Stimulated activated naive CD4-positive, alpha-beta T cell (primary cell): ENCODE results near the gene NTF4.
"Not testable (repeated sequence)": the region's sequence is repeated elsewhere in the genome, so short reads cannot be mapped to it uniquely, and the experiment has no call there.

Experiments
- DNase-seq, 6 experiments: peaks; one replicate each; lab custom pipeline; 2025; lab: John Stamatoyannopoulos, UW

The NTF4 gene

DNA sequence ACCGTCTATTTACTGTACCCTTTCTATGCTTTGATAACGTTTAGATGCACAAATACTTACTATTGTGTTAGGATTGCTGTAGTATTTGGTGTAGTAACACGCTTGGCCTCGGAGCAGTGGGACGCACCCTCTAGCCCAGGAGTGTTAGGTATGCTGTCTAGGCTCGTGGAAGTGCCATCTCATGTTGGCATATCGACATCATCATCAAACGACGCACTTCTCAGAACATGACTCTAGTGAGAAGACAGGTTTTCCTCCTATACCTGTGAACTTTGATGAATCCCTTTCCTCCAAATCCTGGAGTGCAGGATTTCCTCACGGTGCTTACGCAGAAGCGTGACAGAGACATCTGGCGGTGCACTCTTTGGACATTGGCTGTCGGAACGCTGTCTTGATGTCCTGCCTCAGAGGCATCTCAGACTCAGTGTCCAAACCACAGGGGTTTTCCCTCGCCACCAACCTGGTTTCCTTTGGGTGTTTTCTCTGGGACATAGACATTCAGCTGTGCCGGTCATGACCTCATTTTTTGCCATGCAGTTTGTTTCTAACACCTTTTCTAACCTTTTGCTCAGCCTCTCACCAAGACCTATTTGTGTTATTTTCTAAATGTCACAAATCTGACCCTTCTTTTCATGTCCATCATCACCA lies 26.9 kb upstream of the NTF4 start:
- DNase-seq, result no peak

DNA sequence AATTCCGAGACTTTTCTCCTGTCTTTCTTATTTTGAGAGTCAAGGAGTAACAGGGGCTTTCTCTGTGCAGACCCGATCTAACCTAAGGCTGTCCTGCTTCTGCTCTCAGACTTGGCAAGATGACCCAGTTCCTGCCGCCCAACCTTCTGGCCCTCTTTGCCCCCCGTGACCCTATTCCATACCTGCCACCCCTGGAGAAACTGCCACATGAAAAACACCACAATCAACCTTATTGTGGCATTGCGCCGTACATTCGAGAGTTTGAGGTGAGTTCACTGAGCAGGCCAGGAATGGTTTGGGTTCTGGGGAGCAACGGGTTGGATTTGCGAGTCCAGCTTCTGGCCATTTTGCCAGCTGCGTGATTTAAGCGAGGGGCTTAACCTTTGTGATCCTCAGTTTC lies 21.7 kb upstream of the NTF4 start:
- DNase-seq, result no peak

DNA sequence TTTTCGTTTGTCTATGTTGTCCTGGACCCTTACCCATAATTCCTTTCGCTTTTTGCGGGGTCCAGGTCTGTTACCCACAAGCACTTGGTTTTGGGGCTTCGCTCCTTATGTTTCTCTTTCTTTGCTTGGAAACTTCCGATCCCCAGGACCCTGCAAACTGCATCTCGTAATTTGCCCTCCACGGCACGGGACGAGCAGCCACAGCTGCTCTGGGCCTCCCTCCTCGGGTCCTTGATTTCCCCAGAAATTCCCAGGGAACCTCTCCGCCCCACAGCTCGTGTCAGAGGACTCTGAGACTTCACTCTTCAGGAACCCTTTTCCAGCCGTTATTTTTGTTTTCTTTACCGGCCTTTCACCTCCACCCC lies 21.2 kb upstream of the NTF4 start:
- DNase-seq, result no peak

DNA sequence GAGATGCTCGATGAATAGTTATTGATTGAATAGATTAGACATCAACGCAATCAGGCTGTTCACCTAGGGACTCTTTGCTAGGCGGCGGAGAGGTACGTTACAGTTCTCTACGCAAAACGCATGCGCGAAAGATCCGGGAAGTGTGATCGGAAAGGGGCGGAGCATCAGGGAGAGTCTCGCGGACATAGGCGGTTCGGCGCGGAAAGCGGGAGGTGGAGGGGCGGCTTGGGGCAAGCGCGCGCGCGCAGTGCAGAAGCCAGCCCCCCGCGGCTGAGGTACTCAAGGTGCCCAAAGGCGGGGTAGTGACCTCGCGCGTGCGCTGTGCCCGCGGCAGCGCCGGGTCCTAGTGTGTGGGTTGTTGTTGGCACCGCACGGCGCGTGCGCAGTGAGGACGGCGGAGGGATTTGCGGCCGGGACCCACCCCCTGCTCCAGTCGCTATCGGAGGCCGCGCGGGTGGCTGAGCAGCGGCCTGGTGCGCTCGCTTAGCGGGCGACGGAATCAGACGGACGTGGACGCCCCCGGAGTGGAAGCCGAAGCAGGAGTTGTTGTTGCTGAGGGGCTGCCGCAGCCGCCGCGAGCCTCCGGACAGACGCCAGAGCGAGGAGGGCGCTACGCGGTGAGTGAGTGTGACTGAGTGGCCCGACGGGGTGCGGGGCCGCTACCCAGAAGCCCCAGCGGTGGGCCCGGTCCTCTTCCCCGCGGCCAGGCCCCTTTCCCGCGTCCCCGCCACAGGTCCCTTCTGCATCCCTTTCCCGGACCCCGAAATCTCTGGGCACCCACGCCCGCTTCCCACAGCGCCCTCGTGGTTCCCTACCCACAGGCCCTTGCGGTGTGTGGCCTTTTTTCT lies 20.6 kb upstream of the NTF4 start, which contains the start of gene SNRNP70:
TSS of gene SNRNP70 (plus strand) at position 432 of the 848 bp plus-strand sequence. CDS start 964 bp downstream, outside the sequence.
- peak; percentile 98 to 99 (median 99) for DNase-seq

DNA sequence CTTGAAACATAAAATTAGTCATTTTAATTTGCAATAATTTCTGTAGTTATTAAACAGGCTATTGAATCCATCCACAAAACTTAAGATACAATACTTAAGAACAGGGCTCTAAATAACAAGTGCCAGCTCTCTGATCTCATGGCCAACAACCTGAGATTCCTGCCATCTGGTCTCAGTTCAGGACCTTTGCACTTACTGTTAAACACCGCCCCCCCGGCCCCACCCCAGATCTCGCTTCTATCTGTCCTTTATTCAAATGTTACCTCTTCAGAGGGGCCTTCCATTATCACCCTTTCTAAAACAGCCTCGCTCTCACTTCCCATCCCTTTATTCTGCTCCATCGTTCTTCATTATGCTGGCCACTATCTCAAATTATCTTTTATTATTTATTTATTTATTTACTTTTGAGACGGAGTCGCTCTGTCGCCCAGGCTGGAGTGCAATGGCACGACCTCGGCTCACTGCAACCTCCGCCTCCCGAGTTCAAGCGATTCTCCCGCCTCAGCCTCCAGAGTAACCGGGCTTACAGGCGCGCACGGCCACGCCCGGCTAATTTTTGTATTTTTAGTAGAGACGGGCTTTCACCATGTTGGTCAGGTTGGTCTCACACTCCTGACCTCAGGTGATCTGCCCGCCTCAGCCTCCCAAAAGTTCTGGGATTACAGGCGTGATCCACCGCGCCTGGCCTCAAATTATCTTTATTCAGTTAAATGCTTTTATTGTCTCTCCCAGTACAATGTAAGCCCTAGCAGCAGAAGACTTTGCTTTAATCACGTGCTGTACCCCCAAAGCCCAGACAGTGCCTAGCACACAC lies 19.8 kb upstream of the NTF4 start:
- DNase-seq, result no peak

DNA sequence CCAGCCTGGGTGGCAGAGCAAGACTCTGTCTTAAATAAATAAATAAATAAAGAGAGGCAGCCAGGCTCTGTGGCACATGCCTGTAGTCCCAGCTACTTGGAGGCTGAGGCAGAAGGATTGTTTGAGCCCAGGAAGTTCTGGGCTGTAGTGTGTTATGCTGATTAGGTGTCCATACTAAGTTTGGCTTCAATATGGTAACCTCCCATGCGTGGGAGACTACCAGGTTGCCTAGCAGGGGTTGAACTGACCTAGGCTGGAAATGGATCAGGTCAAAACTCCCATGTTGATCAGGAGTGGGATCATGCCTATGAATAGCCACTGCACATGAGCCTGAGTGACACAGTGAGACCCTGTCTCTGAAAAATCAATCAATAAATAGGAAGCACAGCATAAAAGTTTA lies 16.7 kb upstream of the NTF4 start:
- no peak for DNase-seq

DNA sequence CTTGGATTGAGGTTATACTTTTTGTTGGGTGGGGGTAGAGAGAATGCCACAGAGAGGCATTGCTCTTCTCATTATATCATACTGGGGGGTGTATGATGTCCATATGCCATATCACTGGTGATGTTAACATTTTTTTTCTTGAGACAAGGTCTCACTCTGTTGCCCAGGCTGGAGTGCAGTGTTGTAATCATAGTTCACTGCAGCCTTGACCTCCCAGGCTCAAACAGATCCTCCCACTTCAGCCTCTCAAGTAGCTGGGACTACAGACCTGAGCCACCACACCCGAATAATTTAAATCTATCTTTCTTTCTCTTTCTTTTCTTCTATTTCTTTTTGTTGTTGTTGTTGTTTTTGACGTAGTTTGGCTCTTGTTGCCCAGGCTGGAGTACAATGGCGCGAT lies 15.8 kb upstream of the NTF4 start:
- DNase-seq, result no peak

DNA sequence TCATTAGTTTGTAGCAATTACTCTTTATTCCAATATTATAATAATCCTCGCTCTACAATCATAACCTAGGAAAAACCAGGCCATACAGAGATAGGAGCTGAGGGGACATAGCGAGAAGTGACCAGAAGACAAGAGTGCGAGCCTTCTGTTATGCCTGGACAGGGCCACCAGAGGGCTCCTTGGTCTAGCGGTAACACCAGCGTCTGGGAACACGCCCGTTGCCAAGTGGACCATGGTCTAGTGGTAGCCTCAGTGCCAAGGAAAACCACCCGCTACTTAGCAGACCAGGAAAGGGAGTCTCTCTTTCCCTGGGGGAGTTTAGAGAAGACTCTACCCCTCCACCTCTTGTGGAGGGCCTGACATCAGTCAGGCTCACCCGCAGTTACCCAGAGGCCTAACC lies 10.3 kb upstream of the NTF4 start:
- not testable (repeated sequence) for DNase-seq

DNA sequence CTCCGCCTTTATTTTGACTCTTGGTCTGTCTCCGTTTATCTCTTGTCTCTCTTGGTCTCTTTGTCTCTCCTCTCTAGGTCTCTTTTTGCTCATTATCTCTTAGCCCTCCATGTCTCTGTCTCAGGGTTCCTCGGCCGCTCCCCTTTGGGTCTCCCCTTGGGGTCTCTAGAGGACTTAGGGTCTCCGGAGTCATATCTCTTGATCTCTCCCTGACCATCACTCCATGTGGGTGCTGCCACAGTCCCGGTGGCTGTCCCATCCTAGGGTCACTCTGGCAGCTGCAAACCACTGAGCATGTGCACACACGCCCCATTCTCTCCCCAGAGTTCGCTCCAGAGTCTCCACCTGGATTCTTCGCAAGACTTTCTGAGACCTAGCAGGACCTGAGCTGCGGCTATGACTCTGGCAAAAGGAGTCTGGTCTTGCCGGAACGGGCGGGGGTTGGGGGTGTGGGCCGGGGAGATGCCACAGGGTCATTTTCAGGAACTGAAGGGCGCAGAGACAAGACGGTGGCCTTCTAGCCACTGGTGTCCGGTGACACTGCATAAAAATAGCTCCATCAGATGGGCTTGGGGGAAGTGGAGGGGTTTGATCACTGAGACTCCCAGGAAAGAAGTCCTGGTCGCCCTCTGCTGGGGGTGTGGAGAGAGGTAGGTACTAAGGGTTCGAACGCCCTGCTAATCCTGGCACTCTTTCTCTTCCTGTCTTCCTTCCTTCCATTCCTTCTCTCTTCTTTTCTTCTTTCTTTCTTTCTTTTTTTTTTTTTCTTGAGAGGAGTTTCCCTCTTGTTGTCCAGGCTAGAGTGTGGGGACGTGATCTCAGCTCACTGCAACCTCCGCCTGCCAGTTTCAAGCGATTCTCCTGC lies 9.1 kb upstream of the NTF4 start:
- no peak for DNase-seq

DNA sequence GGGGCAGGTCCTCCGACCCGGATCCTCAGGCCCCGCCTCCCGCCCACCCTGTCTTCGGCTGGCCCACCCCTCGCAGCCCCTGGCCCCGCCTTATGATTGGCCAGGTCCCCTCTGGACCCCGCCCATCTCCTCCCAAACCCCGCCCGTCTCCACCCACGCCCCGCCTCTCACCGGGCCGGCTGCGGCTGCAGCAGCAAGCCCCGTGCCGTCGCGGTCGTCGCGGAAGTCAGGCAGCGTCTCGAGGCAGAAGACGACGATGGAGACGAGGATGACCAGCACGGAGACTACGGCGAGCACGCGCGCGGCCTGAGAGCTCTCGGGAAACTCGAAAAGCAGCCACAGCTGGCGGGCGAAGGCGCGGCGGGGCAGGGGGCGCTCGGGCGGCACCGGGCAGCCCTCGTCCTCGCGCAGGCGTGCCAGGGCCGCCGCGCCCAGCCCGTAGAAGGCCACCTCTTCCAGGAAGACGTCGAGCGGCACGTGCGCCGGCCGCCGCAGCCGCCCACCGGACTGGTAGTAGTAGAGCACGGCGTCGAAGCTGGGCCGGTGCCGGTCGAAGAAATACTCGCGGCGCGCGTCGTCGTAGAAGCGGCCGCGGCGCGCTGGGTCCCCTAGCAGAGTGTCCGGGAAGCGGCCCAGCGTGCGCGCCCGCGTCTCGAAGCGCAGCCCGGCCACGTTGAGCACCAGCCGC lies 7.4 kb upstream of the NTF4 start:
- DNase-seq, result no peak

DNA sequence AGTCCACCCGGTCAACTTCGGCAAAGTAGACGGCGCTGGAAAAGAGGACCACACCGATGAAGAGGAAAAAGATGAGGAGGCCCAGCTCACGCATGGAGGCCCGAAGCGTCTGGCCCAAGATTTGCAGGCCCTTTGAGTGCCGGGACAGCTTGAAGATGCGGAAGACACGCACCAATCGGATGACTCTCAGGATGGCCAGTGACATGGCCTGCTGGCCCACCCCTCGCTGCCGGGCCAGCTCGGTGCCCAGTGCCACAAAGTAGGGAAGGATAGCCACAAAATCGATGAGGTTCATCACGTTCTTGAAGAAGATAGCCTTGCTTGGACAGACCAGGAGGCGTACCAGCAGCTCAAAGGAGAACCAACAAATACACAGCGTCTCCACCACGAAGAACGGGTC lies 5.8 kb upstream of the NTF4 start:
- DNase-seq, result no peak

DNA sequence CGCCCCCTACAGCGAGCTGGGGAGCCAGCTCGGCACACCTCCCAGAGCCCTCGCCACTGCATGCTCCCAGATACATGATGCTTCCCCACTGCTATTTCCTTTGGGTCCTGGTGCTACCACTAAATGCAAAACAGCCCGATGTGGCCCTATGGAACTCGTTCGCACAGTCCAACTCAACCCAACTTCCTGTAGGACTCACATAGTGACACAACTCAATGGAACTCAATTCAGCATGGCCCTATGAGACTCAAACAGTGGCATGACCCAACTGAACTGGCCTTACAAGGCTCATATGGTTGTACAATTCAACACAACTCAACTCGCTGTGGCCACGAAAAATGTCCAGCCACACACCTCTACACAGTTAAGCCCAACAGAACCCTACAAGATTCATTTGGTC lies 4.4 kb upstream of the NTF4 start:
- DNase-seq, result no peak

DNA sequence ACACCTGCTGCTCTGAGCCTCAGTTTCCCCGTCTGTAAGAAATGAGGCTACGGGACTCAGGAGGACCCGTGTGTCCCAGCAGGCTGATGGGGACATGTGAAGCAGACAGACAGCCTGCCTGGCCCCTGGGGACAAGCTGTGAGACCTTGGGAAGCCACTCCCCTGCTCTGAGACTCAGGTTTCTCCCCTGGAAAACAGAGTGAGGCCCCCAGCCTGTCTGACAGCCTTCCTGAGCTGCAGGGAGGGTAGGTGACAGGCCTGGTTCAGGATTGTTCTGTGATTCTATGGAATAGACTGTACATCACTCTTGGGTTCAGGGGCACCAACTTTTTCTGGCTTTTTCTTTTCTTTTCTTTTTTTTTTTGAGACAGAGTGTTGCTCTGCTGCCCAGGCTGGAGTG lies 2.9 kb upstream of the NTF4 start:
- DNase-seq, result no peak

DNA sequence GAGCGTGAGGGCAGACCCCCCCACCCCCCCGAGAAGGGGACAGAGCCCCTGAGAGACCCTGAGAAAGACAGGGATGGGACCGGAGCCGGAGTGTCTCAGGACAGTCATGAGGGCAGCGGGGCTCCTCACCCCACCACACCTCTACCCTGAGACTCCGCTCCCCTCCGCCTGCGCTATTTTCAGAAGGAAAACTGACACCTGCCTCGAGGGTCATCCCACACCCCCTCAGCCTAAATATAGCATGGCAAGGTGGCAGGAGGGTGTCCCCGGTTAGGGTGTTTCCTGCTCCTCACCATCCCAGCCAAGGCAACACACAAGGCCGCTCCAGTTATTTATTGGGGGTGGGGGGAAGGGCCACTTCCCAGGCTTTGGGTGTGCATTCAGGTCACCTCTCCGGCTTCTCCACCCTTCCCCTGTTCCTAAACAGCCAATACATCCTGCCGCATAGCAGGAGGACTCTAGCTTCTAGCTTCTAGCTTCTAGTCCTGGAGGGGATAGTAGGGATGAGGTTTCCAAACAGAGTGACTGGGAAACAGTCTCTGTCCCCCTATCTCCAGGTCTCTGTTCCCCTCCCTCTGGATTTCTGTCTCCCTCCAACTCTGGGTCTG lies 1.4 kb upstream of the NTF4 start:
- DNase-seq, result no peak

DNA sequence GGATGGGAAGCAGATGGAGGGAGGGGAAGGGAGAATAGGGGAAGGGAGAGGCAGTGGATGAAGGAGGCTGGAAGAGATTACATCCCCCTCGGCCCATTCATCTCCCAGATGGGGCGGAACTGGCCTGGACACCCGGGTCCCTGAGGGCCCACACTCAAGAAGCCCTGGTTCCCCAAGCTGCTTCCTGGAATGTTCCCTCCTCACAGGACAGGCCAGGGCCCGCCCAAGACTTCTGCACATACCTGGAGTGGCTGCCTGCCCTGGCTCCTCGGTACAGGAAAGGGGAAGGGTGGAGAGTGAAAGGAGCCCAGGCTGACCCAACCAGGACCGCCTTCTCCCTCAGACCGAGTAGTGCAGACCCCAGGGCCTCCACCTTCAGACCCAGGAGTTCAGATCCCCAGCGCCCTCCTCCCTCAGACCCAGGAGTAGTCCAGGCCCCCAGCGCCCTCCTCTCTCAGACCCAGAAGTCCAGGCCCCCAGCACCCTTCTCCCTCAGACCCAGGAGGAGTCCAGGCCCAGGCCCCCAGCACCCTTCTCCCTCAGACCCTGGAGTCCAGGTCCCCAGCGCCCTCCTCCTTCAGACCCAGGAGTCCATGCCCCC lies 489 bp downstream of the NTF4 start:
- DNase-seq, result no peak

DNA sequence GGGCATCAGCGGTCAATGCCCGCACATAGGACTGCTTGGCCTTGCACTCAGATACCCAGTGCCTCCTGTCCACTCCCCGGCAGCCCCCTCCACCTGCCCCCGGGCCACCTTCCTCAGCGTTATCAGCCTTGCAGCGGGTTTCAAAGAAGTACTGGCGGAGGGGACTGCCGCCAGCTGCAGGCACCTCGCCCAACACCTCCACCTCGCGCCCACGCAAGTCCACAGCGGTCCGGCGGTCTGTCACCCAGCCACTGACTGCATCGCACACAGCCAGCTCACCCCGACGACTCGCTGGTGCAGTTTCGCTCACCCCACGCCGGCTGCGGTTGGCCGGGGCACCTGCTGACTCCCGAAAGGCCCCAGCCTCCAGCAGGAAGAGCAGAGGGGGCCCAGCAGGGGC lies 3.2 kb downstream of the NTF4 start:
- DNase-seq, result no peak

DNA sequence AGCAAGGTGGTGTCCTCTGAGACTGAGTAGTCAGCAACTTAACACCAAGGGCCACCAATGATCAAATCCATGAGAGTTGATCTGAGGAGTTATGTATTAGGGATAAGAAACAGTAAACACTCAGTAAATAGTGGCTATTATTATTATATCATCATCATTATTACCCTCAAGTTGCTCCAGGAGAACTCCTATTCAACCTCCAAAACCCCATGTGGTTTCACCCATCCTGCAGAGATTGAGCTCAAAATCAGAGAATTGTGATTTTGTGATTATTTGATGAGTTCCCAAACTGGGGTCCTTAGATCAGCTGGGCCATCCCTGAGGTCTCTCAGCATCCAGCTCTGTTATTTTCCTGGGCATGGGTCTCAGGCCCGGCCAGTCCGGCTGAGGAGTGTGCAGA lies 3.6 kb downstream of the NTF4 start:
- no peak for DNase-seq

DNA sequence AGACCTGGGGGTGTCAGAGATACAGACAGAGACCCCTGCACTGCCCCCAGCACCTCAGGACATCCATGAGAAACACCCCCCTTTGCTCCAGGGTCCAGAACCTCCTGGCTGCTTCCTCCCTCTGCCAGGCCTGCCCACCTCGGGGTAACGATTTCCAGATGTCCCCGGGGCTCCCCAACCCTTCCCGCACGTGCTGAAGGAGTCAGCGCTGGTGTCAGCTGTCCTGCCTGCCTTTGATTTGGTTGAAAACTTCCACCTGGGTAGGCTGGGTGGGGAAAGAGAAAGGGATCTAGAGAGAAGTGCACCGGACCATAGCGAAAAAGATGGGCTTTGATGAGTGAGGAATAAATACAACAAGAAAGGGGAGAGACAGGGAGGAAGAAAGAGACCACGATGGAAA lies 5.6 kb downstream of the NTF4 start:
- no peak for DNase-seq

DNA sequence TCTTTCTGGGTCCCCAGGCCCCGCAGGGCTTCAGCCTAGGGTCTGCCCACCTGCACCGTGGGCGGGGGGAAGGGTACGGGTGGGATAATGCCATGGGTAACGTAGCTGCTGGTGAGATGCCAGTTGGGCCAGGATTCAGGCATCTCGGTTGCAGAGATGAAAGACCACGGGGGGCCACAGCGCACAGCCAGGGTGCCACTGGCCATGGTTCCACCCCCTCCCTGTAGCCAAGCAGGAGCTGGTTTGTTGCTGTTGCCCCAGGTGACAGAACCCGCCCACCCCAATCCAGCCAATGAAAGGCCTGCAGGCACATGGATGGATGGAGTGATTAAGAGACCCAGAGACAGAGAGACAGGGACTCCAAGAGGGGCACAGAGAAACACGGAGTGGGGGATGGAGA lies 6.1 kb downstream of the NTF4 start:
- DNase-seq, result no peak

DNA sequence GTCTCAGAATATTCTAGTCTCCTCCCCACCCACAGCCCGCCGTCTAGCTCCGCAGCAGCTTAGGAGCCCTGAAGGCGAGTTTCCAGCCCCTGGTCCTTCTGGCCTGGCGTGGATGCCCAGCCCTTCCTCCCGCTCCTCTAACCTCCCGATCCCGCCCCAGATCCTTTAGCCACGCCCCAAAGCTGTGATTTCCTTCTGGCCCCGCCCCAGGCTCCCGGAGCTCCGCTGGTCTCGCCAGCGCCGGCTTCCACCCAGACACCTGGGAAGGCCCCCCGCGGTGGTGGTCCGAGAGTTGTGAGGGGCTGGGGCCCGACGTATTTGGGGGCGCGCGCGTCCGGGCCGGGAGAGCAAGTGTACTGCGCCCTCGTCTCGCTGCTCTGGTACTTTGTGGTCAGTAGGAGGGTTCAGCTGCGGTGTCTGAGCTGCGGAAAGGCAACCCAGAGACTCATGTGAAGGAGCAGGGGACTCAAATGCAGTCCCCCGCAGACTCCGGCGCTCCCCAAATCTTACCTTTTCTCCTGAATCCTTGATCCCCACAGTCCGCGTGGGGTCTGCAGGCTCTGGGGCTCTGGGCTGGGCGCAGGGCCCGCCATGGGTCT lies 6.9 kb downstream of the NTF4 start, which contains the start of gene CGB7:
TSS of gene CGB7 (minus strand) at position 114 of the 599 bp plus-strand sequence. CDS start 2,374 bp downstream, outside the sequence.
- DNase-seq, result peak in 5 of 6 experiments; percentile 17 to 35 (median 28)
